Lower leg skin (tissue), 3 donors: ENCODE measurements around the gene ARMH3.

Experiments used
- CTCF ChIP-seq, 3 donors: fragments of 450-650 bp; IDR thresholded peaks; one replicate each; pipeline ENCODE4 v1.5.1; 2016; ENCODE audit warnings: antibody characterized with exemption in 3 of 3, mild to moderate bottlenecking in 3 of 3, moderate library complexity in 2 of 3
- POLR2A ChIP-seq, 2 donors: fragments of 450-650 bp; IDR thresholded peaks; one replicate each; pipeline ENCODE4 v1.6.1; 2016 to 2017; ENCODE audit warnings: antibody characterized with exemption in 2 of 2, mild to moderate bottlenecking in 1 of 2, moderate library complexity in 1 of 2

- no peak for TF ChIP-seq POLR2A (IDR thresholded peaks at IDR 0.05)
- no peak for TF ChIP-seq CTCF (IDR thresholded peaks at IDR 0.05)
Measured at GRCh38 chr10:102101152-102101551, 45.2 kb upstream of the ARMH3 start.
